IPS-18a (cell line): ENCODE measurements around the gene C11orf97.

Experiments
- H3K27ac ChIP-seq: one replicate; pipeline ENCODE4 v1.5.1; 2013; ENCODE audit warnings: low read length
- H3K27me3 ChIP-seq: one replicate; pipeline ENCODE4 v1.6.1; 2013; ENCODE audit warnings: mild to moderate bottlenecking, low read length; ENCODE audit not compliant: control insufficient read depth, insufficient read depth
- H3K36me3 ChIP-seq: one replicate; pipeline ENCODE4 v1.6.1; 2013; ENCODE audit warnings: low read depth, low read length; ENCODE audit not compliant: control insufficient read depth
- H3K4me1 ChIP-seq: one replicate; pipeline ENCODE4 v1.6.1; 2013; ENCODE audit warnings: low read depth, low read length; ENCODE audit not compliant: control insufficient read depth
- H3K4me3 ChIP-seq: one replicate; pipeline ENCODE4 v1.5.1; 2013; ENCODE audit warnings: low read length
- H3K9ac ChIP-seq: one replicate; pipeline ENCODE4 v1.6.1; 2013; ENCODE audit warnings: mild to moderate bottlenecking, low read length, moderate library complexity
- H3K9me3 ChIP-seq: one replicate; pipeline ENCODE4 v1.6.1; 2013; ENCODE audit warnings: low read depth, low read length; ENCODE audit not compliant: control insufficient read depth

C11orf97 gene

GRCh38 chr11:94511932-94512781, at the start of gene C11orf97:
C11orf97 (plus strand) TSS chr11:94512461; CDS start chr11:94512529, 68 bp downstream.
- Histone ChIP-seq H3K9ac (no peak within 1 kb of the TSS), H3K4me3 (peak within 1 kb of the TSS; percentile 68), H3K27ac (no peak within 1 kb of the TSS), H3K27me3 (peaks cover 20% of the 10 kb centered on the region), H3K4me1 (peaks cover 3% of the 10 kb centered on the region), H3K36me3 (no peaks in the 10 kb centered on the region), H3K9me3 (no peaks in the 10 kb centered on the region)

DNA sequence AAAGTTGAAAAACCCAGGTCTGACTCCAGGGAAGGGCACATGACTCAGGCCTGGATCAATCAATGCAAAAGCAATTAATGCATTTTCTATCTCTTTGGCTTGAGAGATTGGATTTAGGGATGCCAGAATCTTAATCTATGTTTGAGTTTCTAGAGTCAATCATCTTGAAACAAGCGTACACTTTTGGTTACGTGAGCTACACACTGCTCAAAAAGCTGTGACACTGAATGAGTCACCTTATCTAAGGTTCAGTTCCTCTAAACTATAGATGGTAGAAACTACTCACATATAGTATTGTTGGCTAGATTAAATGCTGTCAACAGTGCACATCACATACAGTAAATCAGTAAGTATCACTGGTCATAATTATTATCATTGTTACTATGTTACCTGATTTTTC, 42.8 kb upstream of the C11orf97 start:
- Histone ChIP-seq H3K36me3 (peaks cover 20% of the 10 kb centered on the region), H3K9me3 (no peaks in the 10 kb centered on the region), H3K9ac (no peak overlapping the region), H3K4me1 (peaks cover 13% of the 10 kb centered on the region), H3K27ac (no peak overlapping the region), H3K27me3 (no peaks in the 10 kb centered on the region), H3K4me3 (no peak overlapping the region)

GRCh38 chr11:94472916-94473799, 39.1 kb upstream of the C11orf97 start:
- Histone ChIP-seq H3K9me3 (no peaks in the 10 kb centered on the region), H3K36me3 (peaks cover 23% of the 10 kb centered on the region), H3K27me3 (no peaks in the 10 kb centered on the region), H3K9ac (no peak overlapping the region), H3K4me3 (peak overlapping the region; percentile 5), H3K27ac (no peak overlapping the region), H3K4me1 (peaks cover 13% of the 10 kb centered on the region)

GRCh38 chr11:94477624-94478023, 34.6 kb upstream of the C11orf97 start:
- peaks cover 27% of the 10 kb centered on the region for H3K36me3 ChIP-seq
- no peak overlapping the region for H3K4me3 ChIP-seq
- H3K27ac ChIP-seq: no peak overlapping the region

GRCh38 chr11:94481342-94481741, 30.9 kb upstream of the C11orf97 start:
- Histone ChIP-seq H3K36me3 (peaks cover 38% of the 10 kb centered on the region), H3K4me1 (no peaks in the 10 kb centered on the region), H3K9ac (no peak overlapping the region), H3K27me3 (no peaks in the 10 kb centered on the region), H3K9me3 (no peaks in the 10 kb centered on the region), H3K4me3 (no peak overlapping the region), H3K27ac (no peak overlapping the region)

More at GRCh38 chr11:94477624-94478023, 34.6 kb upstream of the C11orf97 start:
- Histone ChIP-seq H3K9me3 (no peaks in the 10 kb centered on the region), H3K27me3 (no peaks in the 10 kb centered on the region), H3K4me1 (peaks cover 13% of the 10 kb centered on the region), H3K9ac (no peak overlapping the region)

DNA sequence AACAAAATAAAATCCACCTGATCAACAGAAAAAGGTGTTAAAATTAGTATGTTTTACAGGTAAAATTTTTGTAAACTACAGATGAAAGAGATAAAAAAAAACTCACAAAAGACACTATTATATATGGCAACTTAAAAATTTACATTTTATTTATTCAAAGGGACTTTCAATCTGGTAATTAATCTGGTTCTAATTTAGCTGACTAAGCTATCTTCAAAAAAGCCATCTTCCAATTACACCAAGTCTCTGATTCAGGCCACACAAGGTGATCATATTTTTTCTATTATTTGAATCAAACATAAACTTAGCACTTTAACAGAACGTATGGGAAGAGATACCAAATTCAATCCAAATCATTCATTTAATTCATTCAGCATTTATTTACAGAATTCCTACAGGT, 26.2 kb upstream of the C11orf97 start:
- H3K36me3 ChIP-seq: peaks cover 63% of the 10 kb centered on the region

GRCh38 chr11:94493281-94494125, 18.8 kb upstream of the C11orf97 start, which contains the start of the genes ANKRD49 and MRE11:
ANKRD49 (plus strand) TSS chr11:94493984; CDS start chr11:94496694, 2,710 bp downstream.
MRE11 (minus strand) TSS chr11:94493844; CDS start chr11:94492801, 1,043 bp downstream.
- Histone ChIP-seq H3K9me3 (no peaks in the 10 kb centered on the region), H3K4me3 (peak within 1 kb of the TSS; percentile 76), H3K9ac (peak within 1 kb of the TSS; percentile 87), H3K27ac (peak within 1 kb of the TSS; percentile 84), H3K4me1 (no peaks in the 10 kb centered on the region), H3K36me3 (peaks cover 29% of the 10 kb centered on the region), H3K27me3 (no peaks in the 10 kb centered on the region)

More for the DNA sequence above, 26.2 kb upstream of the C11orf97 start:
- Histone ChIP-seq H3K4me3 (no peak overlapping the region), H3K9ac (no peak overlapping the region), H3K4me1 (no peaks in the 10 kb centered on the region), H3K27me3 (no peaks in the 10 kb centered on the region), H3K9me3 (no peaks in the 10 kb centered on the region), H3K27ac (no peak overlapping the region)

GRCh38 chr11:94494126-94494680, 18.1 kb upstream of the C11orf97 start:
- peaks cover 23% of the 10 kb centered on the region for H3K36me3 ChIP-seq
- no peak overlapping the region for H3K27ac ChIP-seq
- peak overlapping the region; percentile 87 for H3K9ac ChIP-seq
- H3K9me3 ChIP-seq: no peaks in the 10 kb centered on the region
- no peaks in the 10 kb centered on the region for H3K4me1 ChIP-seq
- H3K27me3 ChIP-seq: no peaks in the 10 kb centered on the region
- peak overlapping the region; percentile 76 for H3K4me3 ChIP-seq

DNA sequence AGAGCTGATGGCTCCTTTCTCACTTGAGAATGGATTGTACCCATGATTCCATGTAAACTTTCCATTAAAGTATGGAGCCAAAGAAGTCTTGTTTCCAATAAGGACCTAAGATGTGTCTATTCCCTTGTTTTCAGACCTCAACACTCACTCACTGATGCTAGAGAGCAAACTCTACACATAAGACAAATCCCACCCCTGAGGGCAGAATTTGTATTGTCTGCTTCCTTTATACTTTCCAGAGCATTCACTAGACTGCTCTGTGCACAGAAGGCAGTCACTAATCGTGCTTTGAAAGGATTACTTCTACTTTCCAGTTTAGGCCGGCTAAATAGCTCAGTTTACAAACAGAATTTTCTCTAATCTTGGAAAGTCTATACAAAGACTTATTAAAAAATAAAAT, 12.1 kb upstream of the C11orf97 start:
- no peaks in the 10 kb centered on the region for H3K27me3 ChIP-seq
- H3K4me3 ChIP-seq: no peak overlapping the region
- H3K36me3 ChIP-seq: peaks cover 13% of the 10 kb centered on the region
- H3K9me3 ChIP-seq: no peaks in the 10 kb centered on the region
- no peak overlapping the region for H3K27ac ChIP-seq
- no peaks in the 10 kb centered on the region for H3K4me1 ChIP-seq
- H3K9ac ChIP-seq: no peak overlapping the region

- Histone ChIP-seq H3K27ac (no peak overlapping the region), H3K9ac (no peak overlapping the region), H3K4me1 (no peaks in the 10 kb centered on the region), H3K36me3 (peaks cover 13% of the 10 kb centered on the region), H3K4me3 (no peak overlapping the region), H3K9me3 (no peaks in the 10 kb centered on the region), H3K27me3 (no peaks in the 10 kb centered on the region)
Measured at GRCh38 chr11:94501522-94501921, 10.7 kb upstream of the C11orf97 start.
